ENCODE data around the gene KIAA0319L. TPM values are rescaled to one million over a fixed set of nuclear protein-coding genes. Genes with fewer than 3 reads are reported as not detected.
A peak's percentile ranks its signal among the peaks of the same experiment; 100 is the strongest.

Gene KIAA0319L
- total RNA-seq, 2 donors from 2014 or later = 58.8 to 79.0 TPM

- DNase-seq (peak; percentile 61 to 76 (median 61)), ATAC-seq (peak; percentile 72)
- Mint-ChIP-seq H3K27me3 (no peaks in the 10 kb centered on the region), H3K36me3 (ENCODE audit: low read depth) (peaks cover 2% of the 10 kb centered on the region), H3K4me1 (peaks cover 36% of the 10 kb centered on the region), H3K4me3 (no peak overlapping the region), H3K27ac (peak overlapping the region; percentile 97)
- H3K9me3 ChIP-seq (ENCODE audit: control insufficient read depth, low read length, poor library complexity, severe bottlenecking) = no peaks in the 10 kb centered on the region
These were observed 7.1 kb upstream of the KIAA0319L start for GRCh38 chr1:35564037-35564883.

- Mint-ChIP-seq H3K4me3 (no peak overlapping the region), H3K4me1 (peaks cover 33% of the 10 kb centered on the region), H3K36me3 (ENCODE audit: low read depth) (peaks cover 2% of the 10 kb centered on the region), H3K27ac (peak overlapping the region; percentile 97), H3K27me3 (no peaks in the 10 kb centered on the region)
- H3K9me3 ChIP-seq (ENCODE audit: control insufficient read depth, low read length, poor library complexity, severe bottlenecking) = no peaks in the 10 kb centered on the region
- ATAC-seq (no peak), DNase-seq (no peak)
These were observed 6.0 kb upstream of the KIAA0319L start for GRCh38 chr1:35563166-35563565.

GRCh38 chr1:35561972-35562680, 4.9 kb upstream of the KIAA0319L start:
- Mint-ChIP-seq H3K27ac (peak overlapping the region; percentile 97), H3K27me3 (no peaks in the 10 kb centered on the region), H3K36me3 (ENCODE audit: low read depth) (peaks cover 2% of the 10 kb centered on the region), H3K4me1 (peaks cover 35% of the 10 kb centered on the region), H3K4me3 (no peak overlapping the region)
- H3K9me3 ChIP-seq (ENCODE audit: control insufficient read depth, low read length, poor library complexity, severe bottlenecking) = no peaks in the 10 kb centered on the region
- ATAC-seq (no peak), DNase-seq (no peak)

- no peak for DNase-seq
- H3K9me3 ChIP-seq (ENCODE audit: control insufficient read depth, low read length, poor library complexity, severe bottlenecking) = no peaks in the 10 kb centered on the region
- Mint-ChIP-seq H3K36me3 (ENCODE audit: low read depth) (peaks cover 2% of the 10 kb centered on the region), H3K4me3 (no peak overlapping the region), H3K4me1 (peaks cover 38% of the 10 kb centered on the region), H3K27me3 (no peaks in the 10 kb centered on the region), H3K27ac (peak overlapping the region; percentile 51)
- ATAC-seq = no peak
These were observed 4.2 kb upstream of the KIAA0319L start for GRCh38 chr1:35561297-35561971.

GRCh38 chr1:35560256-35561225, 3.3 kb upstream of the KIAA0319L start:
- DNase-seq = no peak
- Mint-ChIP-seq H3K27ac (peak overlapping the region; percentile 98), H3K4me1 (peaks cover 46% of the 10 kb centered on the region), H3K27me3 (no peaks in the 10 kb centered on the region), H3K36me3 (ENCODE audit: low read depth) (peaks cover 2% of the 10 kb centered on the region), H3K4me3 (no peak overlapping the region)
- no peak for ATAC-seq
- H3K9me3 ChIP-seq (ENCODE audit: control insufficient read depth, low read length, poor library complexity, severe bottlenecking) = no peaks in the 10 kb centered on the region

GRCh38 chr1:35559317-35559944, 2.2 kb upstream of the KIAA0319L start:
- peak overlapping the region; percentile 98 for H3K27ac Mint-ChIP-seq
- peaks cover 51% of the 10 kb centered on the region for H3K4me1 Mint-ChIP-seq
- no peaks in the 10 kb centered on the region for H3K9me3 ChIP-seq (ENCODE audit: control insufficient read depth, low read length, poor library complexity, severe bottlenecking)
- H3K4me3 Mint-ChIP-seq = peak overlapping the region; percentile 76
- H3K36me3 Mint-ChIP-seq (ENCODE audit: low read depth) = peaks cover 2% of the 10 kb centered on the region
- ATAC-seq (peak; percentile 32), DNase-seq (no peak)
- H3K27me3 Mint-ChIP-seq = no peaks in the 10 kb centered on the region

GRCh38 chr1:35558374-35559316, 1.4 kb upstream of the KIAA0319L start:
- peak overlapping the region; percentile 98 for H3K4me3 Mint-ChIP-seq
- DNase-seq = no peak

GRCh38 chr1:35557611-35558373, 589 bp upstream of the KIAA0319L start, which contains the start of gene NCDN:
Gene NCDN (plus strand): TSS chr1:35557799. CDS start chr1:35558191, 392 bp downstream.
- Mint-ChIP-seq H3K4me3 (peak within 1 kb of the TSS; percentile 98), H3K4me1 (peaks cover 48% of the 10 kb centered on the region), H3K27me3 (no peaks in the 10 kb centered on the region), H3K36me3 (ENCODE audit: low read depth) (peaks cover 2% of the 10 kb centered on the region), H3K27ac (peak within 1 kb of the TSS; percentile 98)
- ATAC-seq = peak; percentile 92
- H3K9me3 ChIP-seq (ENCODE audit: control insufficient read depth, low read length, poor library complexity, severe bottlenecking) = no peaks in the 10 kb centered on the region
- DNase-seq = peak; percentile 89 to 93 (median 93)

More at GRCh38 chr1:35558374-35559316, 1.4 kb upstream of the KIAA0319L start:
- Mint-ChIP-seq H3K27ac (peak overlapping the region; percentile 98), H3K36me3 (ENCODE audit: low read depth) (peaks cover 2% of the 10 kb centered on the region), H3K27me3 (no peaks in the 10 kb centered on the region), H3K4me1 (peaks cover 47% of the 10 kb centered on the region)
- ATAC-seq = no peak
- no peaks in the 10 kb centered on the region for H3K9me3 ChIP-seq (ENCODE audit: control insufficient read depth, low read length, poor library complexity, severe bottlenecking)

- DNase-seq = no peak
- Mint-ChIP-seq H3K4me1 (peaks cover 43% of the 10 kb centered on the region), H3K36me3 (ENCODE audit: low read depth) (peaks cover 2% of the 10 kb centered on the region), H3K4me3 (peak overlapping the region; percentile 98), H3K27me3 (no peaks in the 10 kb centered on the region), H3K27ac (peak overlapping the region; percentile 98)
- ATAC-seq = peak; percentile 0
- H3K9me3 ChIP-seq (ENCODE audit: control insufficient read depth, low read length, poor library complexity, severe bottlenecking) = no peaks in the 10 kb centered on the region
These were observed 602 bp downstream of the KIAA0319L start for GRCh38 chr1:35556484-35557117.

Measured in T-helper 17 cell (primary cell).